H7 (cell line): ENCODE results near the gene RPN1. TPM values are rescaled to one million over a fixed set of nuclear protein-coding genes. Genes with fewer than 3 reads are reported as not detected.
A peak's percentile ranks its signal among the peaks of the same experiment; 100 is the strongest.
"Not testable (repeated sequence)": the region's sequence is repeated elsewhere in the genome, so short reads cannot be mapped to it uniquely, and the experiment has no call there.

Source experiments
- DNase-seq: peaks from one replicate; pipeline ENCODE4 v3.0.0; 2012
- H3K27me3 ChIP-seq: 2 replicates; pipeline ENCODE4 v1.6.0; 2011; ENCODE audit warnings: mild to moderate bottlenecking, low read length; ENCODE audit not compliant: control insufficient read depth, insufficient read depth
- H3K36me3 ChIP-seq: replicated peaks from 2 replicates; pipeline ENCODE4 v1.5.1; 2011; ENCODE audit warnings: low read length; ENCODE audit not compliant: control insufficient read depth, insufficient read depth
- H3K4me3 ChIP-seq: 2 replicates; pipeline ENCODE4 v1.5.1; 2011; ENCODE audit warnings: low read depth, mild to moderate bottlenecking, control low read depth, low read length, moderate library complexity; ENCODE audit not compliant: insufficient read depth
- total RNA-seq: library from RNA; depleted of rRNA; stranded (reverse); fragments of >200 nt; shearing (Covaris generic); gene quantifications from 2 replicates; pipeline ENCODE4 v1.2.3, GENCODE V29; 2014

RPN1 gene
- total RNA-seq, 1 experiment from 2014 or later = 339 TPM

GRCh38 chr3:128606094-128606493 is 44.5 kb downstream of the RPN1 start:
- peaks cover 6% of the 10 kb centered on the region for H3K27me3 ChIP-seq
- no peaks in the 10 kb centered on the region for H3K36me3 ChIP-seq
- DNase-seq = no peak
- H3K4me3 ChIP-seq = no peak overlapping the region

DNA sequence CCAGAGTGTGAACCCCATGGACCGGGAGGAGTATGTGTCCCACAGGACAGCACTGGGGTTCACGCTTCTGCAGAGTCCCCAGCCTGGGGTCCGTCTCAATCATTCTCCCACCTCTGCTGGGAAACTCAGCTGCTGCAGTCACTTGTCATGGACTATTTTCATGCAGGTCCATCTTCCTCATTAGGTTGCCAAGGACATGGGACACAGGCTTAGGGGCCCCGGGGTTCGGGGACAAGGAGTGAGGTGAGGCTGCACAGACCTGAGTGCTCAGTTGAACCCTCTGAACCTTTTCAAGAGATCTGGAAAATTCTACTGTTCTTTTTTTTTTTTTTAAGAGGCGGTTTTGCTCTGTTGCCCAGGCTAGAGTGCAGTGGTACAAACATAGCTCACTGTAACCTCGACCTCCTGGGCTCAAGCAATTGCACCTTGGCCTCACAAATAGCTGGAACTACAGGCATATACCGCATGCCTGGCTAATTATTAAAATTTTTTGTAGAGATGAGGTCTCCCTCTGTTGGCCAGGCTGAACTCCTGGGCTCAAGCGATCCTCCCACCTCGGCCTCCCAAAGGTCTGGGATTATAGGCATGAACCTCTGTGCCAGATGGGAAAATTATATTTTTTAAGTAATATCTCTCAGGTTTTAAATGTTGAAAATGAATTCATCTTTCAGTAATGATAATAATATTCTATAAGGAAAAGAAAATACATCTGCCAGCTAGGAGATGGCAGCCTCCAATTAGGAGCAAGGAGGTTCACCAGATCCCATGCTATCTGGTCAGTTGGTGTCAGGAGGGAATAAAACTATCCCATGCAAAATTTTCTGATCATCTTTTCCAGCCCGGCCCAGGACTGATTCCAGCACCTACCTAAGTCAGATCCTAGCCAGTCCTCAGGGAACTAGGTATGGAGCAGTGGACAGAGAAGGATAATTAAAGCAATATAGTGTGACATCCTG is 45.2 kb downstream of the RPN1 start:
- H3K4me3 ChIP-seq = no peak overlapping the region
- DNase-seq = no peak
- H3K36me3 ChIP-seq = no peaks in the 10 kb centered on the region
- H3K27me3 ChIP-seq = peaks cover 6% of the 10 kb centered on the region

DNA sequence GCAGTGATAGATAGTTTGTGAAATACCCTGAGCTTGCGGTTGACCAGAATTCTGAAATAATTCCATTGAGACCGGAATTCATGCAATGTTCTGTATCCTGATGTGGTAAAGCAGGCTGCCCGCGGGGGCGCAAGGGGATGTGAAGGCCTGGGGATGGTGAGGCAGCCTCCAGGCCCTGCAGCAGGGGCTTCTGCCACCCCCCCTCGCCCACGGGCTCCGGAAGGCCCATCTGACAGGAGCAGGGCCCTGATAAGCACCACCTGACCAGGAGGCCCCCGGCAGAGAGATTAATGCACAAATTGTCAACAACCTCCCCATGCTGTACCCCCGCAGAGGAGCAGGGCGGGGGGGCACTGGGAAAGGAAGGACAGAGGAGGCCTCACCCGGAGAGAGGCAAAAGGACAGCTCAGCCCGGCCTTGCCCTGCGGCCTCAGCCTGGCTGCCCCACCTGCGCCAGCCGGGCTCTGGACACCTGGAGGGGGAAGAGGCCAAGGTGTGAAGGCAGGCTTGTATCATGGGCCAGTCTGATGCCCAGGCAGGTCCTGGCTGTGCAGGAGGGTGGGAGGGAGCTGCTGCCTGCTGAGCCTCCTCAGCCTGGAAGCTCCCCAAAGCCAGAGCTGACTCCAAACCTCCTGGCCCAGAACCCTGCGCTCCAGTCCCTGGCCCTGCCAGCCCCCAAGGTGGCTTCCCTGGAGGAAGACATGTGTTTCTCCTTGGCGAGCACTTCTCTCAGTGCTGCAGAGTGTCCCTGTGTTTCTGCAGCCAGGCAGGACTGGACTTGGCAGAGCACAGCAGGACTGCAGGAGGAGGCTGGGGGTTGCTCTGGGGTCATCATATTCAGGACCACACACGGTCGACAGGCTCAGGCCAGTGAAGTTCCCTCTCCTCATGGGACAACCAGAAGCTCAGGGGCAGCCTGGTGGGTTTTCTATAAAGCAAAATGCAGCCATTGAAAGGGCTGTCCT is 46.5 kb downstream of the RPN1 start:
- no peaks in the 10 kb centered on the region for H3K36me3 ChIP-seq
- DNase-seq = no peak
- H3K27me3 ChIP-seq = peaks cover 6% of the 10 kb centered on the region
- H3K4me3 ChIP-seq = no peak overlapping the region

- Histone ChIP-seq H3K4me3 (no peak overlapping the region), H3K27me3 (peaks cover 6% of the 10 kb centered on the region), H3K36me3 (no peaks in the 10 kb centered on the region)
- no peak for DNase-seq
Observed at GRCh38 chr3:128603313-128603712, 47.3 kb downstream of the RPN1 start.

- DNase-seq = no peak
- no peaks in the 10 kb centered on the region for H3K36me3 ChIP-seq
- no peaks in the 10 kb centered on the region for H3K27me3 ChIP-seq
- H3K4me3 ChIP-seq = no peak overlapping the region
Observed at GRCh38 chr3:128598884-128599664, 51.5 kb downstream of the RPN1 start.

- no peaks in the 10 kb centered on the region for H3K36me3 ChIP-seq
- H3K4me3 ChIP-seq = no peak overlapping the region
- no peaks in the 10 kb centered on the region for H3K27me3 ChIP-seq
- DNase-seq = no peak
Observed at GRCh38 chr3:128597900-128598299, 52.7 kb downstream of the RPN1 start.

DNA sequence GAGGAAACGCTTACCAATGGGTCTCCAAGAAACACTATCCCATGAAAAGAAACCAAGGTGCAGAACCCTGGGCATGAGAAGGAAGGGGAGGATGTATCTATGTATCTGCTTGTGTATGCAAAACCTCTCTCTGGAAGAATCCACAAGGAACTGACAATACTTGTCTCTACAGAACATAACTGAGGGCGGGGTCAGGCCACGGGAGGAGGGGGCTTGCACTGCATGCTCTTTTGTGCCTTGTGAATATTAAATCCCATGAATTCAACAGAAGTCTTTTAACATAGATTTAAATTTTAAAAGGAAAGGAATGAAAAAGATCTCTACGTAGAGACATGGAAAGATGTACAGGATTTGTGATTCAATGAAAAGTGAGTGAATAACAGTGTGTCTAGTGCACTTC is 57.8 kb downstream of the RPN1 start:
- Histone ChIP-seq H3K36me3 (no peaks in the 10 kb centered on the region), H3K27me3 (no peaks in the 10 kb centered on the region), H3K4me3 (no peak overlapping the region)
- no peak for DNase-seq

DNA sequence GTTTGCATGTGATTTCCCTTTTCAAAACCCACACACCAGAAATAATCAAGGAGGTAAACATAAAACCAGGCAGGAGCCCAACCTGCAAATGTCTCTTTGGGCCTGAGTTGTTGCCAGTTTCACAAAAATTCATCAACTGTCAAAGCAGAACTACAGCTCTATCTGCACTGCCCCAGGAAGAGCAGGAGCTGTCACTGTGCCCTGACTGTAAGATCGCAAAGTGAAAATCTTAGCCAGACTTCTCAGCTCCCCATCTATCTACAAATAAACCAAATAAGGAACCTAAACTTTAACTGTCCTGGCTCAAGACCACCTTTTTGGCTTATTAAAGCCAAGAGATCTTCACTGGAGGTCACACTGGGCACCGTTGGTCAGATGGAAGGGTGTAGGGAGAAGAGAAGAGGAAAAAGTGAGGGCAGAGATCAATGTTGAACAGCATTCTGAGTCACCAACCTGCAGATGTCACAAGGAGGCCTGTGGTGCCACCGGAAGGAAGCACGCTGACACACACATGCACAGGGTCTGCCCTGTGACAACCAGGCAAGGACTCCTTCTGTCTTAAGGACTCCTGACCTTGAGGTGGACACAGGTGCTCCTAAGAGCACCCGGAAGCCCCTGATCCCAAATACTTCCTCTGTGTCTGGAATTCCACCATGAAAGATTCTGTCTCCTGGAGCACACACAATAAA is 58.7 kb downstream of the RPN1 start:
- Histone ChIP-seq H3K36me3 (no peaks in the 10 kb centered on the region), H3K27me3 (no peaks in the 10 kb centered on the region), H3K4me3 (no peak overlapping the region)
- DNase-seq = no peak

GRCh38 chr3:128590948-128591347 is 59.7 kb downstream of the RPN1 start:
- peak; percentile 84 for DNase-seq
- no peaks in the 10 kb centered on the region for H3K36me3 ChIP-seq
- H3K27me3 ChIP-seq = no peaks in the 10 kb centered on the region
- H3K4me3 ChIP-seq = no peak overlapping the region

GRCh38 chr3:128589985-128590384 is 60.6 kb downstream of the RPN1 start:
- H3K36me3 ChIP-seq, DNase-seq, H3K27me3 ChIP-seq, H3K4me3 ChIP-seq: not testable (repeated sequence)

DNA sequence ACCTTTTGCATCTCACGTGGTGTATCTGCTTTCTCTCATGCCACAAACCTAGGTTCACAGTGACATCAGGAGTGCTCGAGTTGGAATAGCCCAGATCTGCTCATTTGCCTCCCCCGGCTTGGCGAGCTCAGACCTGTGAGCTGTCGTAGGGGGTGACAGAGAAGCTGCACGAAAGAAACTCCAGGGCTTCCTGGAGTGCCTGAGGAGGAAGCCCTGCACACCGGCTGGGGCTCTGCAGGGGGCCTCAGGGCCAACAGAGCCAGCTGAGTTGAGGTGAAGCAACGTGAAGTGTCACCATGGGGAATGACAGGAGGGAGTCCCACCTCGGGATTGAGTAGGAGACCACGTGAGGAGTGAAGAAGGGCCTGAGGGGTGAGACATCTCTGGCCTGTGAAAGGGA is 62.5 kb downstream of the RPN1 start:
- no peaks in the 10 kb centered on the region for H3K27me3 ChIP-seq
- no peak for DNase-seq
- H3K4me3 ChIP-seq = no peak overlapping the region
- H3K36me3 ChIP-seq = no peaks in the 10 kb centered on the region

DNA sequence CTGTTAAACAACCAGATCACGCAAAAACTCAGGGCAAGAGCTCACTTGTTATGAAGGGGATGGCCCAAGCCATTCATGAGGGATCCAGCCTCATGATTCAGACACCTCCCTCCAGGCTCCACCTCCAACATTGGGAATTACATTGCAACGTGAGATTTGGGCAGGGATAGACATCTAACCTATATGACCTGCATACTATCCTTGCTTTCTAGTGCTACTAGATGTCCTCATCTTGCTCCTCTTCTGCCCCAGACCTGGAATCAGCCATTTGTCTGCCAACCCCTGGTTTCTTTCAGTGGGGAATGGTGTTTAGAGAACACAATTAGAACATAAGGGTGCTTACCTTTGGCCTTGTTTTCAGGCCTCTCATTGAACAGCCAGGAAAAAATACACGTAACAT is 63.2 kb downstream of the RPN1 start:
- Histone ChIP-seq H3K4me3 (no peak overlapping the region), H3K27me3 (no peaks in the 10 kb centered on the region)
- no peak for DNase-seq

GRCh38 chr3:128586932-128587331 is 63.7 kb downstream of the RPN1 start:
- not testable (repeated sequence) for H3K4me3 ChIP-seq, DNase-seq, H3K36me3 ChIP-seq, H3K27me3 ChIP-seq

More for the DNA sequence above, 63.2 kb downstream of the RPN1 start:
- no peaks in the 10 kb centered on the region for H3K36me3 ChIP-seq

DNA sequence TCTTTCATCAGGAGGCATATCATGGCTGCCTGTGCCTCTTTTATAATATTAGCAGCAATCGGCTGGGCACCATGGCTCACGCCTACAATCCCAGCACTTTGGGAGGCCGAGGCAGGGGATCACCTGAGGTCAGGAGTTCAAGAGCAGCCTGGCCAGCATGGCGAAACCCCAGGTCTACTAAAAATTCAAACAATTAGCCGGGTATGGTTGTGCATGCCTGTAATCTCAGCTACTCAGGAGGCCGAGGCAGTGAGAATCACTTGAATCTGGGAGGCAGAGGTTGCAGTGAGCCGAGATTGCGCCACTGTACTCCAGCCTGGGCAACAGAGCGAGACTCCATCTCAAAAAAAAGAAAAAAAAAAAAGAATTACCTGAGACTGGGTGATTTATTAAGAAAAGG is 64.2 kb downstream of the RPN1 start:
- not testable (repeated sequence) for H3K4me3 ChIP-seq, DNase-seq, H3K36me3 ChIP-seq, H3K27me3 ChIP-seq
